ENCODE data around the gene GSPT1. TPM values are rescaled to one million over a fixed set of nuclear protein-coding genes. Genes with fewer than 3 reads are reported as not detected.

The GSPT1 gene
- total and polyA plus RNA-seq, 9 of the 15 experiments (the other 6 are each of a cell fraction or from before 2014, with no cell fraction given): 63.8 to 269 (median 148) TPM

- TF ChIP-seq HNRNPUL1 (IDR thresholded peaks at IDR 0.05; ENCODE audit: low read length): no peak
- TF ChIP-seq TFAM (CRISPR knock-in tag; conservative IDR thresholded peaks at IDR 0.05): no peak
- no peak for TF ChIP-seq KAT2B (IDR thresholded peaks at IDR 0.05; ENCODE audit: low read depth, low read length)
- TF ChIP-seq PPARD (CRISPR knock-in tag; IDR thresholded peaks at IDR 0.05): no peak
- TF ChIP-seq RFX1 (IDR thresholded peaks at IDR 0.05): no peak
- TF ChIP-seq CREM (IDR thresholded peaks at IDR 0.05; ENCODE audit: low read depth): no peak
- TF ChIP-seq ZBTB43 (CRISPR knock-in tag; IDR thresholded peaks at IDR 0.05): no peak
- TF ChIP-seq NR3C1 (CRISPR knock-in tag; IDR thresholded peaks at IDR 0.05): no peak
- no peak for TF ChIP-seq HLTF (IDR thresholded peaks at IDR 0.05)
- no peak for TF ChIP-seq ZNF165 (CRISPR knock-in tag; IDR thresholded peaks at IDR 0.05; ENCODE audit: borderline replicate concordance)
- TF ChIP-seq RBM25 (IDR thresholded peaks at IDR 0.05; ENCODE audit: low read depth, low read length, severe bottlenecking): no peak
- TF ChIP-seq MNT (conservative IDR thresholded peaks at IDR 0.05): no peak
- no peak for TF ChIP-seq RBM17 (IDR thresholded peaks at IDR 0.05; ENCODE audit: borderline replicate concordance, low read depth, low read length)
- TF ChIP-seq FOSL1 (tag; conservative IDR thresholded peaks at IDR 0.05): peak; percentile 64
- no peak for TF ChIP-seq ZBTB34 (CRISPR knock-in tag; IDR thresholded peaks at IDR 0.05)
- TF ChIP-seq MTA3 (IDR thresholded peaks at IDR 0.05; ENCODE audit: borderline replicate concordance): no peak
- TF ChIP-seq ZNF431 (CRISPR knock-in tag; IDR thresholded peaks at IDR 0.05): no peak
- TF ChIP-seq ZNF324 (CRISPR knock-in tag; IDR thresholded peaks at IDR 0.05): no peak
- no peak for TF ChIP-seq TRIM25 (IDR thresholded peaks at IDR 0.05; ENCODE audit: borderline replicate concordance)
- no peak for TF ChIP-seq GABPB2 (CRISPR knock-in tag; conservative IDR thresholded peaks at IDR 0.05)
Measured at GRCh38 chr16:11955713-11956123, 40.0 kb upstream of the GSPT1 start (continued).

All from K562 (cell line).